Muscle layer of colon (tissue), 2 donors: Measurements from ENCODE around the gene KIF1A.

ENCODE experiments used
- H3K27ac ChIP-seq: one replicate; pipeline ENCODE4 v1.7.0; 2013; ENCODE audit warnings: low read depth, mild to moderate bottlenecking, low read length, moderate library complexity
- H3K27me3 ChIP-seq, 2 donors: one replicate each; pipeline ENCODE4 v1.7.0; 2013; ENCODE audit warnings: low read length in 2 of 2, mild to moderate bottlenecking in 2 of 2; ENCODE audit not compliant: insufficient read depth in 2 of 2, control insufficient read depth in 1 of 2
- H3K36me3 ChIP-seq: one replicate; pipeline ENCODE4 v1.7.0; 2013; ENCODE audit warnings: mild to moderate bottlenecking, low read length; ENCODE audit not compliant: insufficient read depth
- H3K4me1 ChIP-seq: one replicate; pipeline ENCODE4 v1.7.0; 2013; ENCODE audit warnings: mild to moderate bottlenecking, low read length; ENCODE audit not compliant: insufficient read depth
- H3K4me3 ChIP-seq, 2 donors: one replicate each; pipeline ENCODE4 v1.7.0; 2013; ENCODE audit warnings: low read length in 2 of 2, low read depth in 1 of 2, mild to moderate bottlenecking in 1 of 2, moderate library complexity in 1 of 2
- H3K9ac ChIP-seq: one replicate; pipeline ENCODE4 v1.7.0; 2013; ENCODE audit warnings: low read length
- H3K9me3 ChIP-seq: one replicate; pipeline ENCODE4 v1.7.0; 2013; ENCODE audit warnings: mild to moderate bottlenecking, low read length
- donor health status: abdominal sarcoma.
- donor health status: Adenocarcinoma of cecum.

The KIF1A gene

DNA sequence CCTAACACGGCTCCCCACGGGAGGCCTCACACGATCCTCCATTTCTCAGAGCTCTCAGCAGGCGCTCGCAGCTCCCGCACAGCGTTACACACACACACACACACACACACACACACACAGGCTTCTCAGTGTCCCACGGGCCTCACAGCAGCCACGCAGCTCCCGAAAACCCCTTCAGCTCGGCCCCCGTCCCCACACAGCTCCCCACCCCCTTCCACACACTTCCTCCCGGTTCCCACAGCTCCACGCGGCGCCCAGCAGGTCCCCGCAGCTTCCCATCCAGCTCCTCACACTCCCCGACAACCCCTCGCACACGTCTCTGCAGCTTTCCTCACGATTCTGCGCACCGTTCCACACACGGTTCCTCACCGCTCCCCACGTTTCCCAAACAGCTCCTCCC lies 41.6 kb downstream of the KIF1A start:
- Histone ChIP-seq H3K4me1 (no peaks in the 10 kb centered on the region), H3K9ac (no peak overlapping the region), H3K36me3 (no peaks in the 10 kb centered on the region), H3K9me3 (no peaks in the 10 kb centered on the region), H3K27me3 (peaks cover 0 to 10% of the 10 kb centered on the region in 2 donors), H3K4me3 (no peak overlapping the region), H3K27ac (no peak overlapping the region)

DNA sequence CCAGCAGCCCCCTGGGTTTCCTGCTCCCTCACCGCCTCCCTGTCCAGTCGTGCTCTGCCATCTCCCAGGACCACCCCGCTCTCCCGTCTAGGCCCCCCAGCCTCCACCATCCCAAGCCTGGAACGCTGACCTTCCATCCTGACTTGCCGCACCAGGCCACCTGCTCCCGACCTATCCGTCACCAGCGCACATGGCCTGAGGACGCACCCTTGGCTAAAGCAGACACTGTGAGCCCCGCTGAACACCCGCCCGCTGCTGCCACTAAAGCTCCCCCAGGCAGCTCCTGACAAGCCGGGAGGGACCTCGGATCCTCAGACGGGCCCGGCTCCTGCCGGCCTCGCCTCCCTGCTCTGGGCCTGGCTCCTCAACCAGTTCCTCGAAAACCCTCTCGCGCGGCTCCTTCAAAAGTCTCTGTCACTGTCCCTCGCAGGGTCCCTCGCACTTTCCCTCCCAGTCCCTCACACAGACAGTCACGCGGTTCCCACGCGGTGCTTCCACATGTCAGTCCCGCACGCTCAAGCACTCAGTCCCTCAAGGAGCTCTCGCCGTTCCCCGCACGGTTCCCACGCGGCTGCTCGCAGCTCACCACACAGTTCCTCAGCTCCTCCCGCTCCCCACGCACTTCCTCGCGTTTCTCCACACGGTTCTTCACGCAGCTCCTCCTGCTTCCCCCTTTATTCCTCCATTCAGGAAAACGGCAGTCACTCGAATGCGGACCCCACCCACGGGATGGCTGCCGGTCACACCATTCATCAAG lies 42.4 kb downstream of the KIF1A start:
- Histone ChIP-seq H3K9ac (no peak overlapping the region), H3K36me3 (no peaks in the 10 kb centered on the region), H3K4me3 (no peak overlapping the region), H3K27ac (no peak overlapping the region), H3K9me3 (no peaks in the 10 kb centered on the region), H3K4me1 (no peaks in the 10 kb centered on the region), H3K27me3 (peaks cover 0 to 5% of the 10 kb centered on the region in 2 donors)

DNA sequence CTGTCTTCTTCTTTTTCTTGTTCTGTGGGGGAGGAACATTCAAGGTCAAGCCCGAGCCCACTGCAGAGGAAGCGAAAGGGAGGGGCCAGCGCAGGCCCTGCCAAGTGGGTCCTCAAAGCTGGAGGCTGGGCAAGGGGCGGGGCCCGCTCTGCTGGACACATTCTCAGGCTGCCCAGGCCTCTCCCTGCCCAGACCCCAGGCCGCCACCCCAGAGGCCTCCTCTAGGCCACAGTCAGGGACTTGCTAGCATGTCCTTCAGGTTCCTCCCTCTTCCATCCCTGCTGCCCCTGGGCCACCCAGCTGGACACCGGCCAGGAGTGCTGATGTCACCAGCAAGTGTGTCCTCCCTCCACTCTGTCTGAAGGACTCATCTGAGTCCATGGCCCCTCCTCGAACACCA lies 44.1 kb downstream of the KIF1A start:
- Histone ChIP-seq H3K27me3 (no peaks in the 10 kb centered on the region), H3K4me3 (no peak overlapping the region), H3K9ac (no peak overlapping the region), H3K4me1 (no peaks in the 10 kb centered on the region), H3K9me3 (no peaks in the 10 kb centered on the region), H3K36me3 (no peaks in the 10 kb centered on the region), H3K27ac (no peak overlapping the region)

DNA sequence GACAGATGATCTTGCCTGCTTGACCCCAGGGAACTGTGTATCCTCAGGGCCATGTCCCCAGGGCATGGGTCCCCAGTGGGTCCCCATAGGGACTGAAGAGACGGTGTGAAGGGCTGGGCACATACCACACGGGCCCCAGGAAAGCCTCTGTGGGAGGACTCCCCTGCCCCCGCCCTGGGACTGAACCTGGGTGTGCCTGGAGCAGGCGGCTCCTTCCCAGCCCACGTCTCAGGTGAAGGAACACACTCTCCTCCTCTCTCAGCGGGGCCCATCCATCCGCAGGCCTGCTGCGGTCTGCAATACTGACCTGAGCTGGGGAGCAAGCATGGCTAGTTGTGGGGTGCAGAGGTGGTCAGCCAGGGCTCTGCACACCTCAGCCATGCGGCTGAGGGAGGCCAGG lies 45.2 kb downstream of the KIF1A start:
- Histone ChIP-seq H3K9me3 (no peaks in the 10 kb centered on the region), H3K27me3 (no peaks in the 10 kb centered on the region), H3K4me1 (no peaks in the 10 kb centered on the region), H3K9ac (no peak overlapping the region), H3K4me3 (no peak overlapping the region), H3K27ac (no peak overlapping the region), H3K36me3 (no peaks in the 10 kb centered on the region)

DNA sequence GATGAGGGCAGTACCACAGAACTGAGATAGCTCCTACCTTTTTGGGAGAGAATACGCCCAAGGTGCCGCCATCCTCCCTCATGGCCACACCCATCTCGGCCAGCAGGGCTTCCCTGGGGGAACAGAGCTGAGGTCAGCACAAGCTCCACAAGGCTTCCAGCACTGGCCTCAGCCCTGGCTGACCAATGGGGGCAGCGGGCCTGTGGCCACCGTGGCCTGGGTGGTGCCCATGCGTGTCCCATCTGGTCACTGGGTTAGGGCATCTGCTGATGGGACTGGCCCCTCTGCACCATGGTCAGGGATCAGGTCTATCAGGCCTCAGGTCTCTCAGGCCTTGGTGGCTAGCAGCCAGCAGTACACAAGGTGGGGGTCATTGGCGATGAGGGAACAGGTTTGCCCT lies 50.9 kb downstream of the KIF1A start:
- Histone ChIP-seq H3K9me3 (no peaks in the 10 kb centered on the region), H3K4me3 (no peak overlapping the region), H3K27ac (no peak overlapping the region)

DNA sequence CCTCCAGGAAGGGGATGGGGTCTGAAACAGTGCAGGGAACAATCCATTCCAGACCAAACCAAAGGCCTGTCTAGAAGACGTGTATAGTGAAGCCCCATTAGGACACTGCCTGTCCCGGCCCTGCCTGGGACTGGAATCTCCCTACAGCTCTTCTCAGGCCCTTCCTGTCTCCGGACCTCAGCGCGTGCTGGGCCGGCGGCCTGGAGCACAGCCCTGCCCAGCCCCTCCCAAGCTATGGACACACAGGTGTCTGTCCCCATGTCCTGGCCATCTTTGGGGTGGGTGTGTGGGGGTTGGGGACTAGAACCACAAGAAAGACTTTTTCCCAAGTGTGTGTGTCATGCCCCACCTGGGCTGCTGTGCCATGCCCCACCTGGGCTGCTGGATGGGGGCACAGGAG lies 51.8 kb downstream of the KIF1A start:
- no peaks in the 10 kb centered on the region for H3K36me3 ChIP-seq

More for the DNA sequence above, 50.9 kb downstream of the KIF1A start:
- no peaks in the 10 kb centered on the region for H3K4me1 ChIP-seq
- H3K36me3 ChIP-seq: no peaks in the 10 kb centered on the region
- no peaks in the 10 kb centered on the region for H3K27me3 ChIP-seq
- H3K9ac ChIP-seq: no peak overlapping the region

DNA sequence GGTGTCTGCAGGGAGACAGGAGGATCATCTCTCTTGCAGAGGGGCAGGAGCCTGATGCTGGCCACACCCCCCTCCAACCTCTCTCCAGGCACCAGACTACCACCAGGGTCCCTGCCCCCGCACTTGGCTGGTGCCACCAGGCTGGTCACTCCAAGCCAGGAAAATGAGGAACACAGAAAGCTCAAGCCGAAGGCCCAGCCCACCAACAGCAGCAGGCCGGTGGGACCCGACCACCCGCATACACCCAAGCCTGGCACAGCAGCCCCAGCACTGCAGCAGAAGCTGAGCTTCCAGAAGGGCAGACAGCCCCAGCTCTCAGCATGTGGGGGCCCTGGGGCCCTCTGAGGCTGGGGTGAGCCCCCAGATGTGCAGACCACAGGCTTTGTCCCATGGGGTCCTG lies 52.7 kb downstream of the KIF1A start:
- H3K4me1 ChIP-seq: no peaks in the 10 kb centered on the region
- H3K9me3 ChIP-seq: no peaks in the 10 kb centered on the region
- H3K36me3 ChIP-seq: no peaks in the 10 kb centered on the region
- H3K27me3 ChIP-seq: no peaks in the 10 kb centered on the region
- H3K4me3 ChIP-seq: no peak overlapping the region
- H3K9ac ChIP-seq: no peak overlapping the region
- no peak overlapping the region for H3K27ac ChIP-seq

More for the DNA sequence above, 51.8 kb downstream of the KIF1A start:
- Histone ChIP-seq H3K4me3 (no peak overlapping the region), H3K27me3 (no peaks in the 10 kb centered on the region), H3K4me1 (no peaks in the 10 kb centered on the region), H3K9ac (no peak overlapping the region), H3K9me3 (no peaks in the 10 kb centered on the region), H3K27ac (no peak overlapping the region)

DNA sequence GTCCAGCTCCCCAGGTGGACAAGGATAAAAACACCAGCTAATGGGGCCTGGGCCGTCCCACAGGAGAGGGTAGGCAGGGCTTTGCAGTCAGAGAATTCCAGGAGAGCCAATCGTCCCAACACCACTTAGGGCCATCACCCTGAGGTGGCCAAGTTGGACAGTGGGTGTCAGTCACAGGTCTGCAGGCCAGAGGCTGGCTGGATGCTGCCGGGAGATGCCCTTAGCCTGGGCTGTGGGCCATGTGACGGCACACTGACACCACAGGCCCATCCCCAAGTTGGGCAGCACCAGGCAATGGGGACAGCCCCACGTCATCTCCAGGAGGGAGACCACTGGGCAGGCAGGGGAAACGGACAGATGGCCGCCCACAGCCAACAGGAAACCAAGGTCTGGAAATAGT lies 53.9 kb downstream of the KIF1A start:
- H3K27ac ChIP-seq: no peak overlapping the region
- no peaks in the 10 kb centered on the region for H3K4me1 ChIP-seq
- no peak overlapping the region for H3K9ac ChIP-seq
- no peaks in the 10 kb centered on the region for H3K9me3 ChIP-seq
- H3K27me3 ChIP-seq: no peaks in the 10 kb centered on the region
- no peaks in the 10 kb centered on the region for H3K36me3 ChIP-seq
- no peak overlapping the region for H3K4me3 ChIP-seq

DNA sequence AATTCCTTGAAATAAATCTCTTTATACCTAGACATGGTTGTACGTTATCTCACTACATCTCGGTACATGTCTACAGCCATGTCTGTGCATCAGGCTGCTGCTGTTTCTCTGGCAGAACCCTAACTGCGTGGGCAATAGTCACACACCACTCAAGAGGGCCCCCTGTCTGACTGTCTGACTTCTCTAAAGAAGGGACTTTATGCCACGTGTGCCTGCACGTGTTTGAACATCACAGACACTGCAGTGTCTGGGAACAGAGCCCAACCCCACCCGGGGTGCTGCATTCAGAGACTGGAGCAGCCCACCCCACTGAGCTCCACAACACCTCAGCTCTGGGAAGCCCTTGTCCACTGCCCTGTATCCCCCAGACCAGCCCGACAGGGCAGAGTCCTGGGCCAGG lies 55.0 kb downstream of the KIF1A start:
- H3K27ac ChIP-seq: no peak overlapping the region
- no peak overlapping the region for H3K9ac ChIP-seq
- H3K9me3 ChIP-seq: no peaks in the 10 kb centered on the region
- no peak overlapping the region for H3K4me3 ChIP-seq
- no peaks in the 10 kb centered on the region for H3K27me3 ChIP-seq
- H3K36me3 ChIP-seq: no peaks in the 10 kb centered on the region
- no peaks in the 10 kb centered on the region for H3K4me1 ChIP-seq

DNA sequence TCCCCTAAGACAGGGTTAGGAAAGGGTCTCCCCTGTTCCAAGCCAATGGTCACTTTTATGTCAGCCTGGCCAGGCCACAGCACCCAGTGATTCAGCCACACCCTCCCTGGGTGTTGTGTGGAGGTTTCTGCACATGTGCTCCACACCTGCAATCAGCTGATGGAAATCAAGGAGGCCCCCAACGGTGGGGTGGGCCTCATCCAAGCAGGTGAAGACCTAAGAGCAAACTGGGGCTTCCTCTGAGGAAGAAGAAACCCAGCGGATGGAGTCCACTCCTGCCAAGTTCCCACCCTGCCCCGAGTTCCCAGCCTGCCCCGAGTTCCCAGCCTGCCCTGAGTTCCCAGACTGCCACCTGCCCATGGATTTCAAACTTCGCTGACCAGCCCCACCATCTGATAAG lies 55.4 kb downstream of the KIF1A start:
- no peak overlapping the region for H3K27ac ChIP-seq
- no peak overlapping the region for H3K4me3 ChIP-seq
- H3K9me3 ChIP-seq: no peaks in the 10 kb centered on the region
- H3K27me3 ChIP-seq: no peaks in the 10 kb centered on the region
- H3K36me3 ChIP-seq: no peaks in the 10 kb centered on the region
- no peak overlapping the region for H3K9ac ChIP-seq
- H3K4me1 ChIP-seq: no peaks in the 10 kb centered on the region

DNA sequence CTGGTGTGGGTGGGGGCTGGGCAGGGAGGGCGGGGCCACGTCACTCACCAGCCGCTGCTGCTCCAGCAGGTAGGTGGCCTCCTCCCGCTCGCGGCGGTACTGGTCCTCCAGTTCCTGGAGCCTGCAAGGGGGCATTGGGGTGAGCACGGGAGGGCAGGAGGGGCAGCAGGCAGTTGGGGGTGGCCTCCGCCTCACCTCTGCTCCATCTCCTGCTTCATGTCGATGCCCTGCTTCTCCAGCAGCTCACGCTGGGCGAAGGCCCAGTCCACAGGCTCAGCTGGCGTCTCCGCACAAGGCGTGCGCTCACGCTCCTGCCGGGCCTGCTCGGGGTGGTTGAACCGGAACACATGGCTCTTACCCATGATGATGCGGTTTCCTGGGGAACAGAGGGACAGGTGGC lies 57.0 kb downstream of the KIF1A start:
- H3K27me3 ChIP-seq: no peaks in the 10 kb centered on the region
- H3K36me3 ChIP-seq: no peaks in the 10 kb centered on the region
- H3K27ac ChIP-seq: no peak overlapping the region
- no peak overlapping the region for H3K4me3 ChIP-seq
- H3K9ac ChIP-seq: no peak overlapping the region
- no peaks in the 10 kb centered on the region for H3K9me3 ChIP-seq
- no peaks in the 10 kb centered on the region for H3K4me1 ChIP-seq

DNA sequence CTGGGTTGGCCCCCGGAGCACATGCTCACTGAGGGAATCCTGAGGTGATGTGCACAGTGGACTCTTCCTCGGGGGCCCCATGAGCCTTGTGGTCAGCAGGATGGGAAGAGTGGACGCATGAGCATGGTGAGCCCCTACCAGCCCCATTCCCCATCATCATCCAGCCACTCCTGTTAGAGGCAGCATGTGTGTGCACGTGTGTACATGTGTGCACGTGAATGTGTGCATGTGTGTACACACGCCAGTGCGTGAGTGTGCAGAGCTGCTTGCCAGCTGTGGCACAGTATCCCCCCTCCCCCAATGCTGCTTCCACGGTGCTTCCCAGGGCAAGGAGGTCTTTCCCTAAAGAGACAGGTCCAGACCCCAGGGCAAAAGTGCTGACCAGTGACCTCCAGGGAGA lies 57.8 kb downstream of the KIF1A start:
- H3K27me3 ChIP-seq: no peaks in the 10 kb centered on the region
- no peak overlapping the region for H3K9ac ChIP-seq
- H3K36me3 ChIP-seq: no peaks in the 10 kb centered on the region
- no peak overlapping the region for H3K27ac ChIP-seq
- H3K4me3 ChIP-seq: no peak overlapping the region
- H3K9me3 ChIP-seq: no peaks in the 10 kb centered on the region
- no peaks in the 10 kb centered on the region for H3K4me1 ChIP-seq
